Left kidney (tissue), 8 donors: Measurements from ENCODE around the gene CNOT6. TPM values are rescaled to one million over a fixed set of nuclear protein-coding genes. Genes with fewer than 3 reads are reported as not detected.
A peak's percentile ranks its signal among the peaks of the same experiment; 100 is the strongest.
"Not testable (repeated sequence)": the region's sequence is repeated elsewhere in the genome, so short reads cannot be mapped to it uniquely, and the experiment has no call there.

ENCODE experiments used
- DNase-seq: peaks from one replicate; pipeline ENCODE4 v3.0.0-alpha.2; 2013
- long read RNA-seq, 8 donors: transcript quantifications; one replicate each; lab custom pipeline, GENCODE V29; 2026
- polyA plus RNA-seq: library from polyadenylated mRNA; unstranded; fragments of 120-200 nt; gene quantifications from one replicate; pipeline ENCODE4 v1.2.1, GENCODE V29; 2013; ENCODE audit not compliant: insufficient read length

The CNOT6 gene
- 74.4 TPM for polyA plus RNA-seq
- long read RNA-seq, donor 1, full-length matches to known transcripts: 3 of 44 reads
- long read RNA-seq, donor 1, partial matches to known transcripts: 41 of 44 reads
- long read RNA-seq, donor 1, other reads (novel, unspliced or antisense): 0 of 44 reads
- long read RNA-seq, donor 2, full-length matches to known transcripts: 6 of 6 reads
- long read RNA-seq, donor 2, partial matches to known transcripts: 0 of 6 reads
- long read RNA-seq, donor 2, other reads (novel, unspliced or antisense): 0 of 6 reads
- long read RNA-seq, donor 3, full-length matches to known transcripts: 3 of 3 reads
- long read RNA-seq, donor 3, partial matches to known transcripts: 0 of 3 reads
- long read RNA-seq, donor 3, other reads (novel, unspliced or antisense): 0 of 3 reads
- long read RNA-seq, donor 4: 0 reads
- long read RNA-seq, donor 5, full-length matches to known transcripts: 3 of 3 reads
- long read RNA-seq, donor 5, partial matches to known transcripts: 0 of 3 reads
- long read RNA-seq, donor 5, other reads (novel, unspliced or antisense): 0 of 3 reads
- long read RNA-seq, donor 6, full-length matches to known transcripts: 1 of 1 reads
- long read RNA-seq, donor 6, partial matches to known transcripts: 0 of 1 reads
- long read RNA-seq, donor 6, other reads (novel, unspliced or antisense): 0 of 1 reads
- long read RNA-seq, donor 7, full-length matches to known transcripts: 2 of 34 reads
- long read RNA-seq, donor 7, partial matches to known transcripts: 32 of 34 reads
- long read RNA-seq, donor 7, other reads (novel, unspliced or antisense): 0 of 34 reads
- long read RNA-seq, donor 8, full-length matches to known transcripts: 1 of 1 reads
- long read RNA-seq, donor 8, partial matches to known transcripts: 0 of 1 reads
- long read RNA-seq, donor 8, other reads (novel, unspliced or antisense): 0 of 1 reads

DNA sequence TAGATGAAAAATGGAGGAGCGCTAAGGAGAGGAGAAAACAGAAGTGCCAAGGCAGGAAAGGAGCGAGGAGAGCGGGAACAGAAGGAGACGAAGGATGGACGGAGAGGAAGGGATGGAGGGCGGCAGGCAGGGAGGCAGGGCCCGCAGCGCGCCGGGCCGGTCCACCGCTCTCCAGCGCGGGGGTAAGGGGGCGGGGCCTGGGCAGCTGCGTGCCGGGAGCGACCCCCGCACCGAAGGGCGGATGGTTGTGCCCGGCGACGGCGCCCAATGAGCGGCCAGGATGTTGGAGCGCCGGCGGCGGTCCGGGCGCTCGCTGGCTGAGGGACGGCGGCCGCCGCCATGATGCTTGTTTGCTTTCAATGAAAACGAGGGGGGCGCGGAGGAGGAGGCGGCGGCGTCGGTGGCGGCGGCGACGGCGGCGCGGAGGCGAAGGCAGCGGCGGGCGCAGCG, at the start of gene CNOT6:
Gene CNOT6 (plus strand): TSS at position 320 of the 450 bp plus-strand sequence. CDS start 34,898 bp downstream, outside the sequence.
- DNase-seq: peak; percentile 93

DNA sequence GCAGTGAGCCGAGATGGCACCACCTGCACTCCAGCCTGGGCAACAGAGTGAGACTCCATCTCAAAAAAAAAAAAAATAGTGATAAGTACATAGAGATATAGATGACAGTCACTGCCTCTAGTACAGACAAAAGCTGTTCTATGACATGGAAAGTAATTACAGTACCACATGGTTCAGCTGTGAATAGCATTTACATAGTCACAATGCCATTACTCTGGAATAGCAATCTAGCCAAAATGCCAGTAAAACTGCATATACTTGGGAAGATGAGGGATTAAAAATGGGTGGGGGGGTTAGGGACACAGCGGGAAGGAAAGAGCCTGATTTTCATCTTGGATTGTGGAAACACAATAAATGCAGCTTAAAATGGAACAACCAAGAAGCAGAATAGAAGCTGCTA, 39.4 kb upstream of the CNOT6 start:
- no peak for DNase-seq

DNA sequence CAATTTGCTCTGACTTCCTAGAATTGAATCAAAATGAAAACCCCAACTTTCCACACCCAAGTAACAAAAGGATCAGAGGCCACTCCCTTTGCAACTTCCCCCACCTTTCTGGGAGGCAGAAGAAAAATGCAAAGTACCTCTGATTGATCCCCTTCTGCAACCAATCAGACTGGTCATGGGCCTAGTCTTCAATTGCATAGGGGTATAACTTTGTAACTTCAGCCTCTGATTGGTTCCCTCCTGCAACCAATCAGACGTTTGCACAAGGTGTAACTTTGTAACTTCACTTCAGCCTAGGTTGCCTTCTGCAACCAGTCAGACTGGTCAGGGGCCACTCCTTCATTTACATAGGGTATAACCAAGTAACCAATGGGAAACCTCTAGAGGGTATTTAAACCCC, 38.3 kb upstream of the CNOT6 start:
- no peak for DNase-seq

DNA sequence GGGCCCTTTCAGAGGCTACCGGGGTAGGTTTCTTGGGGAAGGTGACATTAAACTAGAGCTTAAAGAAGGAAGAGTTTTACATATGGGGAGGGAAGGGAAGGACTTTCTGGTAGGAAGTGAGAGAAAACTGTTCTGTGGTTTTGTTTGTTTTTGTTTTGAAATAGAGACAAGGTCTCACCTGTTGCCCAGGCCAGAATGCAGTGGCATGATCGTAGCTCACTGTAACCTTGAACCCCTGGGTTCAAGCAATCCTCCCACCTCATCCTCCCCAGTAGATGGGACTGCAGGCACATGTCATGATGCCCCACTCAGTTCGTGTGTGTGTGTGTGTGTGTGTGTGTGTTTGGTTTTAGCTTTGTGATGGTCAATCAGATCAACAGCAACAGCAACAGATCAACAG, 37.4 kb upstream of the CNOT6 start:
- no peak for DNase-seq

GRCh38 chr5:180458852-180459673, 35.1 kb upstream of the CNOT6 start:
- not testable (repeated sequence) for DNase-seq

DNA sequence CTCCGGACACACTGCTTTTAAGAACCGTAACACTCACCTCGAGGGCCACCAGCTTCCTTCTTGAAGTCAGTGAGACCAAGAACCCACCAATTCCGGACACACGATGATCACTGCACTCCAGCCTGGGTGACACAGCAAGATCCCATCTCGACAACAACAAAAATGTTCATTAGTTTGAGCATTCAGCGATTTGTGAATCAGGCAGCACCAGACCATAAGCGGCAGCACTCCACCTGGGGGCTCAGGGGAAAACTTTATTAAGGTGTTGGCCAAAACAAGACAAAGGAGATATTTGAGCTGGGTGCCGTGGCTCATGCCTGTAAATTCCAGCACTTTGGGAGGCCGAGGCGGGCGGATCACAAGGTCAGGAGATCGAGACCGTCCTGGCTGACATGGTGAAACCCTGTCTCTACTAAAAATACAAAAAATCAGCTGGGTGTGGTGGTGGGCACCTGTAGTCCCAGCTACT, 34.5 kb upstream of the CNOT6 start:
- not testable (repeated sequence) for DNase-seq

DNA sequence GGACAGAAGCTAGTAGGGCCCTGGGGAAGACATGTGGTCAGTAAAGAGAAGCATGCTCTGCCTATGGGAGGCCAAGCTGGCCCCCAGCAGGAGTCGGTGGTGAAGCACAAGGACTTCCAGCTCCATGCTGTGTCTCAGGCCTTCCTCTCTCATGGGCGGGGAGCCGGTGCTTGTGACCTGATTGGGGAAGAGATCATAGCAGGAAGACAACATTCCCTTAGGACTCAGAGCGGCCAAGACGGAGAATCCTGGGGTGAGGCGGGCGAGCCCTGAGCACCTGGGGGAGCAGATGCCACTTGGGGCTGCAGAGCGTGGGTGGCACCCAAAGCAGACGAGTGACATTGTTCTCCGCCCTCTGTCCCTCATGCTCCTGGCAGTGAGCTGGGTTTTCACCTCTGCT, 33.3 kb upstream of the CNOT6 start:
- DNase-seq: no peak

- no peak for DNase-seq
These were observed 32.9 kb upstream of the CNOT6 start for GRCh38 chr5:180461303-180461702.

- DNase-seq: no peak
These were observed 30.8 kb upstream of the CNOT6 start for GRCh38 chr5:180463216-180463900.

DNA sequence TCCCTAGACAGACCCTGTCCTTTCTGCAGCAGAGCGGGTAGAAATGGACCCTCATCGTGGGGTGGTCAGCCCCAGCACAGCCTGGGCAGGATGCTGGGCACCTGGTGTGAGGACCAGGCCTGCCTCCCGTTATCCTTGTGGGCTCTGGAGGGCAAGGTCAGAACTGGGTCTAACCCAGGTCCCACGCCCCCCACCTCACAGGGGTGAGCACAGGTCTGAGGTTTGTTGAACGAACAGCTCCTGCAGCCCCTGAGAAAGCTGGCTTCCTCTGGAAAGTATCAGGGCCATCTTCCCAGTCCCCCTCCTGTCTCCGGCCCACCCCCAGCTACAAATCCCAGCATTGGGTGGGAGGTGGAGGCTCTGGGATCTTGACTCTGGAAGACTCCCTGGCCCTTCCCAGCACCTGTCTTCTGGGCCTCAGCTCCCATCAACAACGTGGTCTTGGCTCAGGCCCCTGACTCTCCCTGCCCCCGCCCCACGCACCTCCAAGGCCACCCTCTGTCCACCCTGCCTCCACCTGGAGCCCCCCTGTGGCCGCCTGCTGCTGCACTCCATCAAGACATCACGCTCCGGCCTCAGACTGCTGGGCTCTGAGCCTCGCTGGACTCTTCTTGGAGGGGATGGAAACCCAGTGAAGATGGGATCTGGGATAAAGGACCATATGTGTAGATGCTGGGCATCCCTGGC, 30.1 kb upstream of the CNOT6 start:
- no peak for DNase-seq

- no peak for DNase-seq
These were observed 29.6 kb upstream of the CNOT6 start for GRCh38 chr5:180464603-180464970.

GRCh38 chr5:180465052-180465451, 29.1 kb upstream of the CNOT6 start:
- DNase-seq: not testable (repeated sequence)

DNA sequence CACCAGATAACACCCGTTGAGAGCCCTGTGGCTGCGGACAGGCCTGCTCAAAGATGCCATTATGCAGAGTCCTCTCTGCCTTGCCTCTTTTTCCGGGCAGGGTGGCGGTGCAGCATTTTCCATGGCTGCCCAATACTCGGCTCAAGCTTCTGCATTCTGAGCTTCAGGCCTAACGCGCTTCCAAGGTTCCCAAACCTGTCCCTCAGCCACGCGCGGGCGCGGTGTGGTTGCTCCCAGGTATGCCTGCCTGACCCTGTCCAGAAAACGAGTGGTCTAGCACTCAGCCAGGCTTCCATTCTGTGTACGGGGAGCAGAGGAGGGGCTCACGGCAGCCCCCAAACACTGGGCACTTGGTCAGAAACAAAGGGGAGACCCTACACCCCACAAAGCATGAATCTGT, 27.9 kb upstream of the CNOT6 start:
- DNase-seq: no peak

GRCh38 chr5:180467028-180467975, 26.9 kb upstream of the CNOT6 start:
- no peak for DNase-seq

GRCh38 chr5:180467989-180468731, 26.0 kb upstream of the CNOT6 start:
- DNase-seq: no peak

- no peak for DNase-seq
These were observed 25.2 kb upstream of the CNOT6 start for GRCh38 chr5:180468732-180469585.

DNA sequence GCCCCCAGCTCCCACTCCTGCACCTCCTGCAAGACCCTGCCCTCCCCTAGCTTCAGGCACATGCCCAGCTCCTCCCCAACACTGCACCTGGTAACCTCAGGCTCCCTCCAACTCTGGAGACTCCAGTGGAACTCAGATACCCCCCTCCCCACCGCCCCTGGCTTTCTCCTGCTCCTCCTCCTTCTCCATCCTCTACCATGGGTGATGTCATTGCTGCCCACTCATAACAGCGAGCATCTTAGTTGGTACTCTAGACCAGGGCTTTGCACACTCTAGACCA, 24.7 kb upstream of the CNOT6 start:
- DNase-seq: no peak

DNA sequence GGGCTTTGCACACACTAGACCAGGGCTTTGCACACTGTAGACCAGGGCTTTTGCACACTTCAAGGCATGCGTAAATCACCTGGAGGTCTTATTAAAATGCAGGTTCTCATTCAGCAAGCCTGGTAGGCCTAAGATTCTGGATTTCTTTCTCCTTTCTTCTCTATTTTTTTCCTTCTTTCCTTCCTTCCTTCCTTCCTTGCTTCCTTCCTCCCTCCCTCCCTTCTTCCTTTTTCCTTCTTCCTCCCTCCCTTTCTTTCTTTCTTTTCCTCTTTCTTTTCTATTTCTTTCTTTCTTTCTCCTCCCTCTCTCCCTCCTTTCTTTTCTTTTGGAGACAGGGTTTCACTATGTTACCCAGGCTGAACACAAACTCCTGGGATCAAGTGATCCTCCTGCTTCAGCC, 24.3 kb upstream of the CNOT6 start:
- no peak for DNase-seq
